SK-N-MC (cell line): ENCODE results near the gene FNDC3B.

Source experiments
- DNase-seq: peaks from one replicate; pipeline ENCODE4 v3.0.0-alpha.2; 2011; ENCODE audit warnings: low read depth, low spot score
- H3K27ac ChIP-seq: fragments of 200-600 bp; sonication (generic); 2 replicates; pipeline ENCODE4 v1.5.1; 2016; ENCODE audit warnings: mixed run types
- H3K36me3 ChIP-seq: fragments of 200-600 bp; sonication (generic); 2 replicates; pipeline ENCODE4 v1.6.1; 2017; ENCODE audit warnings: antibody characterized with exemption, low read length, mixed read lengths; ENCODE audit not compliant: insufficient read depth
- H3K4me3 ChIP-seq: fragments of 200-600 bp; sonication (generic); 2 replicates; pipeline ENCODE4 v1.5.1; 2016
- H3K9ac ChIP-seq: fragments of 200-600 bp; sonication (generic); 2 replicates; pipeline ENCODE4 v1.8.0; 2017; ENCODE audit warnings: mixed run types, mixed read lengths; ENCODE audit not compliant: insufficient read length
- H3K9me3 ChIP-seq: fragments of 200-600 bp; sonication (generic); 2 replicates; pipeline ENCODE4 v1.6.1; 2017; ENCODE audit warnings: low read depth, mild to moderate bottlenecking, antibody characterized with exemption, low read length, moderate library complexity, mixed read lengths
- EZH2 ChIP-seq: fragments of 200-600 bp; sonication (generic); IDR thresholded peaks from one replicate; pipeline ENCODE4 v1.6.1; 2017; ENCODE audit warnings: antibody characterized with exemption
- FOXP2 ChIP-seq: optimal IDR thresholded peaks from 2 replicates; pipeline ENCODE3; 2011; ENCODE audit warnings: mild to moderate bottlenecking, moderate library complexity; ENCODE audit not compliant: insufficient read depth; ENCODE audit errors: extremely low read length, control extremely low read depth
- POLR2AphosphoS5 ChIP-seq: IDR thresholded peaks from 2 replicates; pipeline ENCODE4 v1.6.1; 2012; ENCODE audit warnings: mild to moderate bottlenecking, low read depth, low read length, borderline replicate concordance

Gene FNDC3B

GRCh38 chr3:172375206-172375850, 335.9 kb downstream of the FNDC3B start:
- no peak for TF ChIP-seq EZH2
- TF ChIP-seq POLR2AphosphoS5 = no peak
- no peak for TF ChIP-seq FOXP2
- no peaks in the 10 kb centered on the region for H3K9me3 ChIP-seq
- no peak overlapping the region for H3K27ac ChIP-seq
- H3K4me3 ChIP-seq = no peak overlapping the region
- peaks cover 26% of the 10 kb centered on the region for H3K36me3 ChIP-seq
- no peak for DNase-seq
- no peak overlapping the region for H3K9ac ChIP-seq

GRCh38 chr3:172376402-172376801, 337.0 kb downstream of the FNDC3B start:
- Histone ChIP-seq H3K9me3 (no peaks in the 10 kb centered on the region), H3K9ac (no peak overlapping the region), H3K4me3 (no peak overlapping the region), H3K36me3 (peaks cover 33% of the 10 kb centered on the region), H3K27ac (no peak overlapping the region)
- TF ChIP-seq FOXP2 = no peak
- no peak for TF ChIP-seq POLR2AphosphoS5
- TF ChIP-seq EZH2 = no peak
- DNase-seq = no peak

DNA sequence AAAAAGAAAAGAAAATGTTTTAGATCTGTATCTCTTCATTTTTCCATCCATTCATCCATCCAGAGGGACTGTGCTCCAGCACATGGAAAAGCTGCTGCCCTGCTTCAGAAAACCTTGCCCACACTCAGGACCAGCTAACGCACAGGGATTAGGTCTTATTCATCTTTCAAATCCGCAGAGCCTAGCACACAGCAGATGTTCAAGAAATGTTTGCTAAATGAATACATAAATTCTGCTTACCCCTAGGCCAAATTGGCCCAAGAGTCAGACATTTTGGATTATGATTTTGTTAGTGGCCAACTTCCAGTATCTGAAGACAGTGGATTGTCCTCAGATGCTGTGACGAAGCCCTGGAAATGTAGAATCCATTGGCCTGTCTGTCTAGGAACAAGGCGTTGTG, 337.5 kb downstream of the FNDC3B start:
- TF ChIP-seq EZH2 = no peak
- TF ChIP-seq FOXP2 = no peak
- no peak for TF ChIP-seq POLR2AphosphoS5
- peaks cover 30% of the 10 kb centered on the region for H3K36me3 ChIP-seq
- H3K9ac ChIP-seq = no peak overlapping the region

DNA sequence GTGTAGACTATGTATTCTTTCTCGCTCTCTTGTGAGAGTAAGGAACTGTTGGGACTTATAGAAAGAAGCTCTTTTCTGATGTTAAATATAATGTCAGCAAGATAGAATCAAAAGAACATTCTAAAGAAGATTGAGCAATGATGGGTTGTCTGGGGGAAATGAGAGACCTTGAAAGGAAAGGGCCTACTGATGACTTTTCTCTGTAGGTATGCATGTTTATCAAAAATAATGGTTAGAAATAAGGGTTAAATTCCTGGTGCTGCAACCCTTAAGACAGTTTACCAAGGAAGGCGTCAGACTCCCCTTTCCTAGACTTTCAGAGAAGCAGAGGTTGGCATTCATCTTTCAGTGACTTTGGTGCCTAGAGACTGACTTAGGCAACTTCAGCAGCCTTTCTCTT, 339.1 kb downstream of the FNDC3B start:
- DNase-seq = no peak
- H3K9ac ChIP-seq = no peak overlapping the region
- H3K9me3 ChIP-seq = no peaks in the 10 kb centered on the region
- H3K36me3 ChIP-seq = peaks cover 30% of the 10 kb centered on the region
- H3K27ac ChIP-seq = no peak overlapping the region
- no peak overlapping the region for H3K4me3 ChIP-seq
- TF ChIP-seq POLR2AphosphoS5 (no peak), EZH2 (no peak), FOXP2 (no peak)

More for the DNA sequence above, 337.5 kb downstream of the FNDC3B start:
- Histone ChIP-seq H3K4me3 (no peak overlapping the region), H3K27ac (no peak overlapping the region), H3K9me3 (no peaks in the 10 kb centered on the region)
- DNase-seq = no peak

DNA sequence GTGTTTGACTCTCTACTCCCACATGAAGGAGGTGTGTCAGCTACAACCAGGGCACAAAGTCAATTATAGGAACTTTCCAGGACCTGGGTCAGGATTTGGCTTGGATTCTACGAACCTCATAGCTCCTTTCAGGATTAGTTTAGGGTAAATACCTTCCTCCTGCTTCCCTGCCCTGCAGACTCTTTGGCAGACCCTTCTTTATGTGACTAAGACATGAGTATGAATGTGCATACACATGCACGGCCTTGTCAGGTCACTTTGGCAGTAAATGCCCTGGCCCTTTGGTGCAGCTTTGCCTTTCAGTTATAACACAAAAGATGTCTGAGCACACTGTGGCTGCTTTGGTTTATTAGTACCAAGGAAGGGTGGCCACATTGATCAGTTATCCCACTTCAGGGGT, 340.0 kb downstream of the FNDC3B start:
- no peak for DNase-seq
- Histone ChIP-seq H3K4me3 (no peak overlapping the region), H3K9me3 (no peaks in the 10 kb centered on the region), H3K9ac (no peak overlapping the region), H3K36me3 (peaks cover 30% of the 10 kb centered on the region), H3K27ac (no peak overlapping the region)
- no peak for TF ChIP-seq EZH2

DNA sequence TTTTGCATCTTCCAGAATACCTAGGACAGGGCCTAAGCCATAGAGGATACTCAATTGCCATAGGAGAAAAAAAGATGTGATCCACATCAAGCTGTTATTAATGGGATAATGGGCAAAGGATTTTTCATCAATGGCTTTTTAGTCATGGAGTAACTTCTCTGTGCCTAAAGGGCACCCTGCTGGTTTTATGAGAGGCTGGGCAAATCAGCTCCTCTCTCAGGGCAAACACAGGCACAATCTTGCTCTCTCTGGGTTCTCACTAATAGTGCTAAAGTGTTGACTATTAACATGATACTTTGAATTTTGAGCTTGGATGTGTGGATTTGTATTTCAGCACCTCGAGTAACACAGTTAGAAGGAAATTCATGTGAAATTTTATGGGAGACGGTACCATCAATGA, 341.3 kb downstream of the FNDC3B start:
- H3K9me3 ChIP-seq = no peaks in the 10 kb centered on the region
- no peak overlapping the region for H3K9ac ChIP-seq

GRCh38 chr3:172383306-172383796, 344.0 kb downstream of the FNDC3B start:
- Histone ChIP-seq H3K9me3 (no peaks in the 10 kb centered on the region), H3K36me3 (peaks cover 26% of the 10 kb centered on the region), H3K4me3 (no peak overlapping the region), H3K27ac (no peak overlapping the region), H3K9ac (no peak overlapping the region)
- no peak for DNase-seq
- TF ChIP-seq FOXP2 = no peak
- TF ChIP-seq EZH2 = no peak
- TF ChIP-seq POLR2AphosphoS5 = no peak

More for the DNA sequence above, 341.3 kb downstream of the FNDC3B start:
- TF ChIP-seq FOXP2 (no peak), EZH2 (no peak), POLR2AphosphoS5 (no peak)
- DNase-seq = no peak
- Histone ChIP-seq H3K36me3 (peaks cover 30% of the 10 kb centered on the region), H3K4me3 (no peak overlapping the region), H3K27ac (no peak overlapping the region)

DNA sequence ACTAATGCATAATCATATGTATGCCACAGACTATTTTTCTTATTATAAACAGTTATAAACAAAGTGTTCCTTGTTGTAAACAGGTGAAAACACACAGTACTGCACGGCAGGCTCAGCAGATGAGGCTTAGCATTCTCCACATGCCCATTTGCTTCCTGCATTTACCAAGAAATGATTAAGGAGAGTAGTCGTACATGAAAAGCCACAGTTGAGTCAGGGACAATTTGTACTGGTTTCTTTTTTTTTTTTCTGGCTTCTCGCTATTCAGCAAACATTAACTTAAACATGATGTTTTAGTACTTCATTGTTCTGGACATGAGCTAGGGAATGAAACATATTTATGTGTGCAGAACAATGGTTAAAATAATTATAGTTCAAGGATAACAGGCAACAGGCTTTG, 345.5 kb downstream of the FNDC3B start:
- Histone ChIP-seq H3K4me3 (no peak overlapping the region), H3K9ac (no peak overlapping the region), H3K9me3 (no peaks in the 10 kb centered on the region), H3K36me3 (peaks cover 11% of the 10 kb centered on the region), H3K27ac (no peak overlapping the region)
- no peak for TF ChIP-seq EZH2
- DNase-seq = no peak

DNA sequence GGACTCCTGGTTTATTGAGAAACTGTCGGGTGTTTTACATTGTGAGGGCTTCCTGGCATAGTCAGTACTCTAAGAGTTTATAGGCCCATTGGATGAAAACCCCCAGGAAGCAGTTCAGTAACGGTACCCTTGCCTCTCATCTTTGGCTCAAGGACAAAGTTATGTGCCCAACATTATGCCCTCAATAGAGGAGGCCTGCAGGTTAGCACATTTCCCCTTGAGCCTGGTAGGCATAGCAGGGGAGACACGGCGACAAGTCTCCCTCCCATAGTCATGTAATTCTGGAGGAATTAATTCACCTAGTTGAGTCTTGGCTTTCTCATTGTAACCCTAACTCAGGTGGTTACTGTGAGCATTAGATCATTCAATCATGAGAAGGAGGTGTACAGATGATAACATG, 348.4 kb downstream of the FNDC3B start:
- TF ChIP-seq EZH2 = no peak
- no peak for TF ChIP-seq POLR2AphosphoS5
- no peak for TF ChIP-seq FOXP2
- no peak for DNase-seq
- no peaks in the 10 kb centered on the region for H3K9me3 ChIP-seq
- no peak overlapping the region for H3K9ac ChIP-seq
- no peak overlapping the region for H3K4me3 ChIP-seq
- no peak overlapping the region for H3K27ac ChIP-seq
- no peaks in the 10 kb centered on the region for H3K36me3 ChIP-seq
